Muscle of leg (tissue), 11 donors: ENCODE data around the gene MRFAP1L1. TPM values are rescaled to one million over a fixed set of nuclear protein-coding genes. Genes with fewer than 3 reads are reported as not detected.

Experiments
- DNase-seq: peaks from one replicate; pipeline ENCODE4 v3.0.0; 2013
- H3K27ac ChIP-seq: one replicate; pipeline ENCODE4 v1.5.1; 2013; ENCODE audit warnings: mild to moderate bottlenecking, low read length, control low read depth
- H3K27me3 ChIP-seq: one replicate; pipeline ENCODE4 v1.6.1; 2013; ENCODE audit warnings: low read length; ENCODE audit not compliant: control insufficient read depth, insufficient read depth
- H3K36me3 ChIP-seq: one replicate; pipeline ENCODE4 v1.6.1; 2013; ENCODE audit warnings: low read length; ENCODE audit not compliant: control insufficient read depth, insufficient read depth
- H3K4me1 ChIP-seq: one replicate; pipeline ENCODE4 v1.6.1; 2013; ENCODE audit warnings: low read length; ENCODE audit not compliant: control insufficient read depth, insufficient read depth
- H3K4me3 ChIP-seq: one replicate; pipeline ENCODE4 v1.5.1; 2013; ENCODE audit warnings: low read length, control low read depth
- H3K9me3 ChIP-seq: replicated peaks from 2 replicates; pipeline ENCODE4 v1.6.1; 2013; ENCODE audit warnings: low read depth, low read length; ENCODE audit not compliant: control insufficient read depth
- WGBS: methylation state at CpG from one replicate; pipeline ENCODE4 v1.1.5; 2013; ENCODE audit warnings: missing lambda C conversion rate; ENCODE audit not compliant: insufficient coverage; 5-methylcytosine and 5-hydroxymethylcytosine counted together
- polyA plus RNA-seq, 8 donors: library from polyadenylated mRNA; unstranded; fragments of 120-200 nt; gene quantifications; one replicate each; pipeline versions ENCODE4 v1.2.1 to v1.2.3, GENCODE V29; 2013; ENCODE audit warnings: inconsistent platforms in 1 of 8, low replicate concordance in 1 of 8; ENCODE audit not compliant: insufficient read length in 8 of 8, insufficient read depth in 1 of 8
- total RNA-seq: library from RNA; stranded (reverse); fragments of 120-200 nt; gene quantifications from one replicate; pipeline ENCODE4 v1.2.4, GENCODE V29; 2013

MRFAP1L1 gene
- total and polyA plus RNA-seq, 9 donors = 53.9 to 77.5 (median 57.0) TPM

- Histone ChIP-seq H3K4me3 (no peak overlapping the region), H3K36me3 (peaks cover 3% of the 10 kb centered on the region), H3K27me3 (no peaks in the 10 kb centered on the region), H3K4me1 (peaks cover 12% of the 10 kb centered on the region), H3K9me3 (no peaks in the 10 kb centered on the region), H3K27ac (no peak overlapping the region)
- DNase-seq = no peak
- WGBS = 78% methylated on average over 6 of the region's 7 CpGs
These were observed 9.4 kb upstream of the MRFAP1L1 start for GRCh38 chr4:6718932-6719610.

DNA sequence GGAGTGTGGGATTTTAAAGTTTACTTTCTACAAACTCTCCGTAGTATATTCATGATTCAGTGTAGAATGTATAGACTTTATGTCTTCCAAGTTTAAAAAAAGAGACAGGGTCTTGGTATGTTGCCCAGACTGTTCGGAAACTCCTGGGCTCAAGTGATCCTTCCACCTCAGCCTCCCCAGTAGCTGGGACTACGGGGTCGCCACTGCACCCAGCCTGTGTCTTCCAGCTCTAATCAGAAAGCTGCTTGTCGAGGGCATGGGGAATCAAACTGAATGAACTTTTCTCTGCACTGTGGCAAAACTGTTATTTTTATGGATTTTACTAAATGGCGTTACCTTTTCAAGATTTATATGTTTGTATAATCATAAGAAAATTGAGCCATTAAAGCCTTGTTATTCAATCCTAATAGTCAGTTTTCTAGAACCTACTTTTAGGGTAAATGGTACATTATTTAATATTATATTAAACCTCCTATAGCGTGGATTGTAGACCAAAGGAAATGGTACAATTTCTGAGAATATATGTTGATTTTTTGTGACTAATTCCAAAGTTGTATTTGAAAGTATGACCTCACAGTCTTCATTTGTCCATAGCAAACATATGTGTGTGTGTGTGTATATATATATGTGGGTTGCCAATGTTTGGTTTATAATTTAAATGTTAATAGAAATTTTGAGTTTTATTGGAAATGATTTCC is 7.4 kb upstream of the MRFAP1L1 start:
- Histone ChIP-seq H3K27me3 (peaks cover 9% of the 10 kb centered on the region), H3K9me3 (no peaks in the 10 kb centered on the region), H3K36me3 (peaks cover 3% of the 10 kb centered on the region), H3K27ac (peak overlapping the region; percentile 88), H3K4me1 (peaks cover 12% of the 10 kb centered on the region), H3K4me3 (peak overlapping the region; percentile 86)
- DNase-seq = no peak
- 0% methylated on average over 1 of the region's 7 CpGs for WGBS

GRCh38 chr4:6716018-6716911 is 6.6 kb upstream of the MRFAP1L1 start, which contains the start of gene BLOC1S4:
Gene BLOC1S4 (plus strand): TSS chr4:6716174. CDS start chr4:6716210, 36 bp downstream.
- H3K4me3 ChIP-seq = peak within 1 kb of the TSS; percentile 86
- under 1% methylated on average over 107 of the region's 109 CpGs for WGBS

DNA sequence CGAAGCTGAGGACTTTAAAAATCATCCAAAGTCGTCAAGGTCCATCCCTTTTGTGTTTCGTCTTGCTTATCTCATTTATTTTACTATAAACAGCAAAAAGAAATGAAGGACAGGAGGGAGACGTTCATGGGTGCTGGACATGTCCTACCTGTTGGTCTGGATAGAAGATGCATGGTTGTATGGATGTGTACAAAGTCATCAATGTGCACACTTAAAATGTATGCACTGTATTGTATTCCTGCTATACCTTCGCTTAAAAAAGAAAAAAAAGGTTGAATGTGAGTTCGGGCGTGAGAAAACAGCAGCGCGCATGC is 6.0 kb upstream of the MRFAP1L1 start:
- peak overlapping the region; percentile 86 for H3K4me3 ChIP-seq
- no peak for DNase-seq
- peaks cover 12% of the 10 kb centered on the region for H3K4me1 ChIP-seq
- H3K27me3 ChIP-seq = peaks cover 9% of the 10 kb centered on the region
- H3K9me3 ChIP-seq = no peaks in the 10 kb centered on the region
- peak overlapping the region; percentile 59 for H3K27ac ChIP-seq
- H3K36me3 ChIP-seq = peaks cover 3% of the 10 kb centered on the region
- WGBS = 0% methylated on average over 5 of the region's 9 CpGs

More at GRCh38 chr4:6716018-6716911, 6.6 kb upstream of the MRFAP1L1 start, which contains the start of gene BLOC1S4:
- DNase-seq = peak; percentile 96
- Histone ChIP-seq H3K27ac (peak within 1 kb of the TSS; percentile 88), H3K27me3 (peaks cover 9% of the 10 kb centered on the region), H3K4me1 (peaks cover 12% of the 10 kb centered on the region), H3K9me3 (no peaks in the 10 kb centered on the region), H3K36me3 (peaks cover 3% of the 10 kb centered on the region)

GRCh38 chr4:6714954-6715353 is 5.3 kb upstream of the MRFAP1L1 start:
- Histone ChIP-seq H3K27me3 (peaks cover 9% of the 10 kb centered on the region), H3K4me3 (no peak overlapping the region), H3K4me1 (peaks cover 15% of the 10 kb centered on the region), H3K36me3 (peaks cover 3% of the 10 kb centered on the region), H3K27ac (no peak overlapping the region), H3K9me3 (no peaks in the 10 kb centered on the region)
- DNase-seq = no peak
- 100% methylated on average over 1 of the region's 1 CpG for WGBS

- H3K4me3 ChIP-seq = no peak overlapping the region
- H3K27me3 ChIP-seq = peaks cover 9% of the 10 kb centered on the region
- no peak overlapping the region for H3K27ac ChIP-seq
- WGBS = no CpG with 5 or more reads among the region's 2 CpGs
- peaks cover 12% of the 10 kb centered on the region for H3K36me3 ChIP-seq
- H3K4me1 ChIP-seq = peaks cover 24% of the 10 kb centered on the region
- no peaks in the 10 kb centered on the region for H3K9me3 ChIP-seq
- DNase-seq = no peak
These were observed 1.3 kb upstream of the MRFAP1L1 start for GRCh38 chr4:6710996-6711395.

DNA sequence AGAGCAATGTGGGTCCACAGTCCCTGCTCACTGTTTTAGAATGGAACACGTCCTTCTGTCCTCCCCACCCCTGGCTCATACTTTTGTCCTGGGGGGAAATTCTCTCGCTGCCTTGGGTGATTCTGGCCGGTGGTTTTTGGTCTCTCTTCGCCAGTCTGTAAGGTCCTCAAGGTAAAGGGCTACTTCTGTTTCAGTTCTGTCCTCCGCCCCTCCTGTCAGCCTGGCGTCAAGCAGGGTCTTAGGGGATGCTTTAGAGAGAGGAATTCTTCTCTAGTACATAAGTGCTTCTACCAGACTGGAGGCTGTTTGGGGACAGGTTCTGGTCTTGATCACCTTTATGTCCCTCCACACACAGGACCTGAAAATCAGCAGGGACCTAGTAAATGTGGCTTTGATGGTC is 617 bp upstream of the MRFAP1L1 start:
- H3K27ac ChIP-seq = peak overlapping the region; percentile 90
- no peak for DNase-seq
- peaks cover 9% of the 10 kb centered on the region for H3K27me3 ChIP-seq
- no peaks in the 10 kb centered on the region for H3K9me3 ChIP-seq
- WGBS = no CpG with 5 or more reads among the region's 6 CpGs
- peak overlapping the region; percentile 79 for H3K4me3 ChIP-seq
- peaks cover 12% of the 10 kb centered on the region for H3K36me3 ChIP-seq
- H3K4me1 ChIP-seq = peaks cover 21% of the 10 kb centered on the region

DNA sequence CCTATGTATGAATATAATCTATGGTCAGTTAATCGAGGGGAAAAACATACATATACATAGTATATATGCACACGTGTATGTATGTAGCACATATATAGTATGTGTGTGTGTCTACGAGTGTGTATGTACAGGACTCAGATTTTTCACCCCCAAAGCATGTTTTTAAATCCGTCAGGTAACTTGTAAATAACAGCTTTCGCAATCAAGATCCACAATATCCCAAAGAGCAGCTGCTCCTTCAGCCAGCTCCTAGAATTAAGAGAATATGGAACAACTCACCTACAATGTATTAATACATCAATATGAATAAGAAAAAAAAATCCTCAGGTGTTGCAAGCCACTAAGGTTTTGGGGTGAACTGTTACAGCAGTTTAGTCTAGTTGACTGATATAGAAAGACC is 3.5 kb downstream of the MRFAP1L1 start:
- no peak overlapping the region for H3K27ac ChIP-seq
- H3K4me3 ChIP-seq = no peak overlapping the region
- H3K4me1 ChIP-seq = peaks cover 21% of the 10 kb centered on the region
- H3K27me3 ChIP-seq = no peaks in the 10 kb centered on the region
- peaks cover 21% of the 10 kb centered on the region for H3K36me3 ChIP-seq
- no CpG with 5 or more reads among the region's 5 CpGs for WGBS
- H3K9me3 ChIP-seq = peaks cover 11% of the 10 kb centered on the region
- no peak for DNase-seq

DNA sequence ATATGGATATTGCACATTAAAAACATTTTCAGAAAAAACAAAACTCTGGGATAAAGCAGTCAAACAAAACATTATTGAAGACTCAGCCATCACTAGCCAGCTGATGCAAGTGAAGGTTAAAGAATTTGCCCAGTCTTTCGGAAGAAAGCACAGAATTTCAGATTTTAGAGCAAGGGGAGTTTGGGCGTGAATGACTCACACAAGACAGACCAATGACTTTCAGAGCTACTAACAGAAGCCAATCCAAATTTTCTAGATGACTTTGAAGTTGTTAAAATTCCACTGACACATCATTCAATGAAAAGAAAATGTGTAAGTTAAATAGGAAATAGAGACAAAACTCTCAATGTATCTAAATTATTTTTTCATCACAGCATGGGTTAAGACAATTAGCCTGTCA is 4.0 kb downstream of the MRFAP1L1 start:
- Histone ChIP-seq H3K27ac (no peak overlapping the region), H3K4me1 (peaks cover 21% of the 10 kb centered on the region), H3K4me3 (no peak overlapping the region), H3K9me3 (peaks cover 11% of the 10 kb centered on the region), H3K36me3 (peaks cover 21% of the 10 kb centered on the region), H3K27me3 (no peaks in the 10 kb centered on the region)
- no CpG with 5 or more reads among the region's 2 CpGs for WGBS
- no peak for DNase-seq

DNA sequence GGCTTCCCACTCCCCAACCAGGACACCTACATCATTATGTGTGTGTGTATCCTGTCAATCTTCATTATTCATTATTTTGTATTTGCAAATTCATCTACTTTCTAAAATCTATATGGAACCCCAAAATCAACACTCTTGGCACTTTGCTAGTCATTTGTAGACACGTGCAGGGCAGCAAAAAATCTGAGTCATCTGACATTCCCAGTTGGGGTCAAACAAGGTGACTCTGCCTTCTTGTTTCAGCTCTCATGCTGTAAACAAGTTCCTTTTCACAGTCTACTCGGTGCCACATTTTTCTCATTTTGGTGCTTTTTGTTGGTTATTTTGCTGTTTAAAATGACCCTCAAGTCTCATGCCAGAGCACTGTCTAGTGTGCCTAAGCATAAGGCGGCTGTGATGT is 5.9 kb downstream of the MRFAP1L1 start:
- Histone ChIP-seq H3K36me3 (peaks cover 21% of the 10 kb centered on the region), H3K4me1 (peaks cover 13% of the 10 kb centered on the region), H3K9me3 (peaks cover 11% of the 10 kb centered on the region), H3K27ac (no peak overlapping the region), H3K27me3 (no peaks in the 10 kb centered on the region), H3K4me3 (no peak overlapping the region)
- WGBS = 83% methylated on average over 1 of the region's 3 CpGs
- no peak for DNase-seq
